ENCODE results near the gene FBN1. TPM values are rescaled to one million over a fixed set of nuclear protein-coding genes. Genes with fewer than 3 reads are reported as not detected.

Gene FBN1
- total RNA-seq, 1 donor from 2014 or later, result 102 TPM

- Histone ChIP-seq H3K27ac (no peak overlapping the region), H3K4me1 (no peaks in the 10 kb centered on the region), H3K4me3 (no peak overlapping the region), H3K9me3 (no peaks in the 10 kb centered on the region), H3K27me3 (no peaks in the 10 kb centered on the region), H3K36me3 (peaks cover 0 to 64% of the 10 kb centered on the region in 2 donors)
- DNase-seq (ENCODE audit: extremely low spot score in 2 of 2), result no peak
- intact Hi-C loops (cut with DNase I), result no loop called here
- no peak for TF ChIP-seq POLR2AphosphoS5 (IDR thresholded peaks at IDR 0.05; ENCODE audit: insufficient read depth in 1 of 2, low read depth in 1 of 2)
- no peak for TF ChIP-seq POLR2A (IDR thresholded peaks at IDR 0.05)
- no peak for TF ChIP-seq CTCF (IDR thresholded peaks at IDR 0.05)
Measured at GRCh38 chr15:48470096-48470495, 175.4 kb downstream of the FBN1 start.

- H3K4me1 ChIP-seq, result no peaks in the 10 kb centered on the region
- no peaks in the 10 kb centered on the region for H3K27me3 ChIP-seq
- no peak overlapping the region for H3K4me3 ChIP-seq
- no peak overlapping the region for H3K27ac ChIP-seq
- intact Hi-C loops (cut with DNase I), result no loop called here
- no peak for TF ChIP-seq POLR2AphosphoS5 (IDR thresholded peaks at IDR 0.05; ENCODE audit: insufficient read depth in 1 of 2, low read depth in 1 of 2)
- no peak for TF ChIP-seq CTCF (IDR thresholded peaks at IDR 0.05)
- no peak for TF ChIP-seq POLR2A (IDR thresholded peaks at IDR 0.05)
- DNase-seq (ENCODE audit: extremely low spot score in 2 of 2), result no peak
- no peaks in the 10 kb centered on the region for H3K9me3 ChIP-seq
- peaks cover 0 to 68% of the 10 kb centered on the region in 2 donors for H3K36me3 ChIP-seq
Measured at GRCh38 chr15:48469681-48470080, 175.8 kb downstream of the FBN1 start.

DNA sequence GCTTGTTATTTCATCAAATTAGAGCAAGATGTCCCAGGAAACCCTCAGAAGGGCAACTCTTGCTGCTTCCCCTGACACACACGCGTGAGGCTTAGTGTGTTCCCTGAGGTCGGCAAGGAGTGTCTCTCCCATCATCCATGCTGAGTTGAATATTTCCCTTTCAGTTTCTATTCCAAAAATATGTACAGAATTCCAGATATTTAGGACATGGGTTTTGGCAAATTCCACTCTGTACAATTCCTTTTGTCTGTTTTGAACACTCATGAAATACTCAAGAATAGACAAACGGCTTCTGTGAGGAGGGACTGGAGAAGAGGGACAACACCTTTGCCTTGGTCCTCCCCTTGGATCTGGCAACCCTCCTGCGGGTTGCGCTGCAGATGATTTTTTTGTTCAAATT is 176.2 kb downstream of the FBN1 start:
- DNase-seq (ENCODE audit: extremely low spot score in 2 of 2), result no peak
- no peak overlapping the region for H3K27ac ChIP-seq
- intact Hi-C loops (cut with DNase I), result no loop called here
- no peaks in the 10 kb centered on the region for H3K27me3 ChIP-seq
- H3K36me3 ChIP-seq, result peaks cover 0 to 70% of the 10 kb centered on the region in 2 donors
- no peaks in the 10 kb centered on the region for H3K4me1 ChIP-seq
- no peak overlapping the region for H3K4me3 ChIP-seq
- TF ChIP-seq CTCF (IDR thresholded peaks at IDR 0.05), result no peak
- TF ChIP-seq POLR2AphosphoS5 (IDR thresholded peaks at IDR 0.05; ENCODE audit: insufficient read depth in 1 of 2, low read depth in 1 of 2), result no peak
- TF ChIP-seq POLR2A (IDR thresholded peaks at IDR 0.05), result no peak
- H3K9me3 ChIP-seq, result no peaks in the 10 kb centered on the region

DNA sequence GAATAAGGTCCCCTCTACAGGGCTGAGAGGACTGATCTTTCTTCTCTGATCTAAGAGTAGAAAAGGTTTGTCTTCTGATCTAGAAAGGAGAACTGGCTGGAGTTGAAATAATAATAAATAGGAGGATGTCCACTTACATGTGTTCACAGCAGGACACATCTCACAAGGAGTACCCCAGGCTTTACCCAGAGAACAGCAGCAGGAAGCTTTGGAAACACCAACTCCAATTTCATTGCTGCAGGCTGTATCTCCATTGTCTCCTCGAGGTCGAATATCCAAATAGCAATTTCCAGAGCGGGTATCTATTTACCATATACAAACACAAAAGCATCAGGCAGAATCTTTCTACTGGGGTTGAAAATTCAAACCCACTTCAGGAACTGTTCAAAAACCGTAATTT is 177.7 kb downstream of the FBN1 start:
- H3K9me3 ChIP-seq, result no peaks in the 10 kb centered on the region
- intact Hi-C loops (cut with DNase I), result no loop called here
- H3K27ac ChIP-seq, result no peak overlapping the region
- TF ChIP-seq POLR2A (IDR thresholded peaks at IDR 0.05), result no peak
- TF ChIP-seq CTCF (IDR thresholded peaks at IDR 0.05), result no peak
- no peak for TF ChIP-seq POLR2AphosphoS5 (IDR thresholded peaks at IDR 0.05; ENCODE audit: insufficient read depth in 1 of 2, low read depth in 1 of 2)
- DNase-seq (ENCODE audit: extremely low spot score in 2 of 2), result no peak
- peaks cover 0 to 76% of the 10 kb centered on the region in 2 donors for H3K36me3 ChIP-seq
- H3K27me3 ChIP-seq, result no peaks in the 10 kb centered on the region
- no peaks in the 10 kb centered on the region for H3K4me1 ChIP-seq
- no peak overlapping the region for H3K4me3 ChIP-seq

GRCh38 chr15:48466820-48467219 is 178.7 kb downstream of the FBN1 start:
- no peaks in the 10 kb centered on the region for H3K9me3 ChIP-seq
- H3K27ac ChIP-seq, result no peak overlapping the region
- H3K4me1 ChIP-seq, result no peaks in the 10 kb centered on the region
- DNase-seq (ENCODE audit: extremely low spot score in 2 of 2), result no peak
- H3K36me3 ChIP-seq, result peaks cover 0 to 76% of the 10 kb centered on the region in 2 donors
- no peak overlapping the region for H3K4me3 ChIP-seq
- intact Hi-C loops (cut with DNase I), result no loop called here
- no peak for TF ChIP-seq POLR2A (IDR thresholded peaks at IDR 0.05)
- TF ChIP-seq CTCF (IDR thresholded peaks at IDR 0.05), result no peak
- TF ChIP-seq POLR2AphosphoS5 (IDR thresholded peaks at IDR 0.05; ENCODE audit: insufficient read depth in 1 of 2, low read depth in 1 of 2), result no peak
- H3K27me3 ChIP-seq, result no peaks in the 10 kb centered on the region

Data from vagina (tissue), 2 donors.